Measurements from ENCODE around the gene SHFL.

GRCh38 chr19:10110076-10110971 lies 24.2 kb downstream of the SHFL start:
- no peak for TF ChIP-seq CTCF (IDR thresholded peaks at IDR 0.05)
- no peak for TF ChIP-seq POLR2AphosphoS5 (IDR thresholded peaks at IDR 0.05; ENCODE audit: low read depth, low read length)
- TF ChIP-seq USF2 (IDR thresholded peaks at IDR 0.05; ENCODE audit: borderline replicate concordance, low read depth, low read length): no peak
- no peak for TF ChIP-seq RCOR1 (IDR thresholded peaks at IDR 0.05; ENCODE audit: low read length)
- no peak for TF ChIP-seq TAF1 (IDR thresholded peaks at IDR 0.05; ENCODE audit: borderline replicate concordance, low read depth, low read length)
- no peak for TF ChIP-seq EZH2phosphoT487 (IDR thresholded peaks at IDR 0.05; ENCODE audit: borderline replicate concordance, low read depth)
- no peak for TF ChIP-seq TCF12 (IDR thresholded peaks at IDR 0.05)
